CD4-positive, alpha-beta memory T cell (primary cell): ENCODE results near the gene CFAP100. TPM values are rescaled to one million over a fixed set of nuclear protein-coding genes. Genes with fewer than 3 reads are reported as not detected.

Experiments used
- CTCF ChIA-PET: fragments of 350-600 bp; sonication (Branson Sonifier 250); formaldehyde crosslinking; loops from one replicate; lab custom pipeline; 2021; ENCODE audit warnings: inconsistent platforms; ENCODE audit not compliant: partially characterized antibody; lab: Charles Lee
- POLR2A ChIA-PET: fragments of 350-600 bp; sonication (Branson Sonifier 250); formaldehyde crosslinking; loops from one replicate; lab custom pipeline; 2021; ENCODE audit not compliant: partially characterized antibody; lab: Charles Lee
- DNase-seq, 5 donors: peaks; one replicate each; pipeline versions ENCODE4 v3.0.0 to v3.0.0-alpha.2; 2020 to 2022; ENCODE audit warnings: mixed read lengths in 1 of 5
- H3K27ac ChIP-seq: one replicate; pipeline ENCODE4 v1.7.0; 2013; ENCODE audit warnings: low read depth, low read length
- H3K27me3 ChIP-seq: 2 replicates; pipeline ENCODE4 v1.7.0; 2013; ENCODE audit warnings: mild to moderate bottlenecking, low read length, moderate library complexity; ENCODE audit not compliant: insufficient read depth
- H3K36me3 ChIP-seq: 2 replicates; pipeline ENCODE4 v1.7.0; 2013; ENCODE audit warnings: mild to moderate bottlenecking, low read length, moderate library complexity; ENCODE audit not compliant: insufficient read depth
- H3K4me1 ChIP-seq: 2 replicates; pipeline ENCODE4 v1.7.0; 2013; ENCODE audit warnings: mild to moderate bottlenecking, low read length, moderate library complexity; ENCODE audit not compliant: insufficient read depth
- H3K4me3 ChIP-seq, 2 donors: one replicate each; pipeline ENCODE4 v1.7.0; 2013; ENCODE audit warnings: low read length in 2 of 2, mild to moderate bottlenecking in 1 of 2
- H3K9me3 ChIP-seq, 2 donors: one replicate each; pipeline ENCODE4 v1.7.0; 2013; ENCODE audit warnings: low read length in 2 of 2, control low read depth in 1 of 2; ENCODE audit not compliant: control insufficient read depth in 1 of 2
- H3K27ac Mint-ChIP-seq, 7 donors: one replicate each; pipeline ENCODE4 v1.8.0; 2020 to 2021; ENCODE audit warnings: mixed read lengths in 7 of 7, mild to moderate bottlenecking in 6 of 7, inconsistent platforms in 3 of 7, moderate library complexity in 3 of 7
- H3K27me3 Mint-ChIP-seq, 2 donors: one replicate each; pipeline ENCODE4 v1.8.0; 2020 to 2021; ENCODE audit warnings: mixed read lengths in 2 of 2
- H3K36me3 Mint-ChIP-seq, 2 donors: one replicate each; pipeline ENCODE4 v1.8.0; 2020 to 2021; ENCODE audit warnings: mixed read lengths in 2 of 2, inconsistent platforms in 1 of 2, mild to moderate bottlenecking in 1 of 2
- H3K4me1 Mint-ChIP-seq, 4 donors: one replicate each; pipeline ENCODE4 v1.8.0; 2020 to 2021; ENCODE audit warnings: mixed read lengths in 4 of 4, mild to moderate bottlenecking in 1 of 4
- H3K4me3 Mint-ChIP-seq, 8 donors: one replicate each; pipeline ENCODE4 v1.8.0; 2020 to 2021; ENCODE audit warnings: mixed read lengths in 8 of 8, mild to moderate bottlenecking in 7 of 8, moderate library complexity in 6 of 8, inconsistent platforms in 3 of 8
- H3K9me3 Mint-ChIP-seq, 8 donors: one replicate each; pipeline ENCODE4 v1.8.0; 2020 to 2021; ENCODE audit warnings: mixed read lengths in 8 of 8, mild to moderate bottlenecking in 5 of 8, inconsistent platforms in 3 of 8, moderate library complexity in 1 of 8
- intact Hi-C: fragments of 100-400 bp; cut with micrococcal nuclease; formaldehyde crosslinking; loops from one replicate; pipeline ENCODE4 v1.15.1; 2023
- polyA plus RNA-seq, 2 donors: library from polyadenylated mRNA; unstranded; fragments of 300-500 nt; fragmentation: Illumina TruSeq; gene quantifications; one replicate each; pipeline ENCODE4 v1.2.3, GENCODE V29; 2021
- total RNA-seq, 2 experiments: library from RNA; stranded (reverse); gene quantifications; one replicate each; pipeline ENCODE4 v1.2.3, GENCODE V29; 2021

CFAP100 gene
- total and polyA plus RNA-seq, 4 experiments from 2014 or later: not detected

DNA sequence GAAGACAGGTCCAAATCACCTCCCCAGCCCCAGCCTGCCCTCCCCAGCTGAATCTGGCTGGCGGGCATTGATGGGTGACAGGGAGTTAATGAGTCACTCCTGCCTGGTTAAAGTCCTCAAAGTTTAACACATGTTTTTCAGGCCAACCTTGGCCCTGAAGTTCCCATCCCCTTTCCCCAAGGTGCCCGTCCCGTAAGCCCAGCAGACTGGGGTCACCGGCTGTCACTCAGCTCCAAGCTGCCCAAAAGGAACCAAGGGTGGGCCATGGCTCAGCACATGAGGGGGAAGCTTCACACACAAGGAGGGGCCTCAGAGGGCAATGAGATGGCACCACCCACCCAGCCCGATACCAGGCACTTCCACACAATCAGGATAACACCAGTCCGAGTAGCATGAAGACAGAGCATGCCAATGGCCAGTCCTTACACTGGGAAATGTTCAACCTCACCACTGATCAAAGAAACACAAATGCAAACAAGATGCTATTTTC is 27.3 kb upstream of the CFAP100 start:
- intact Hi-C loops: no loop called here
- H3K9me3 ChIP-seq: no peaks in the 10 kb centered on the region
- H3K4me1 ChIP-seq: no peaks in the 10 kb centered on the region
- H3K27ac ChIP-seq: no peak overlapping the region
- no peaks in the 10 kb centered on the region for H3K36me3 ChIP-seq
- DNase-seq: no peak
- POLR2A ChIA-PET: no interaction called here
- Mint-ChIP-seq H3K36me3 (no peaks in the 10 kb centered on the region), H3K4me3 (no peak overlapping the region), H3K27ac (no peak overlapping the region), H3K27me3 (peaks cover 1% of the 10 kb centered on the region in 2 donors), H3K4me1 (no peaks in the 10 kb centered on the region), H3K9me3 (no peaks in the 10 kb centered on the region)
- CTCF ChIA-PET: no interaction called here
- H3K27me3 ChIP-seq: no peaks in the 10 kb centered on the region
- no peak overlapping the region for H3K4me3 ChIP-seq

DNA sequence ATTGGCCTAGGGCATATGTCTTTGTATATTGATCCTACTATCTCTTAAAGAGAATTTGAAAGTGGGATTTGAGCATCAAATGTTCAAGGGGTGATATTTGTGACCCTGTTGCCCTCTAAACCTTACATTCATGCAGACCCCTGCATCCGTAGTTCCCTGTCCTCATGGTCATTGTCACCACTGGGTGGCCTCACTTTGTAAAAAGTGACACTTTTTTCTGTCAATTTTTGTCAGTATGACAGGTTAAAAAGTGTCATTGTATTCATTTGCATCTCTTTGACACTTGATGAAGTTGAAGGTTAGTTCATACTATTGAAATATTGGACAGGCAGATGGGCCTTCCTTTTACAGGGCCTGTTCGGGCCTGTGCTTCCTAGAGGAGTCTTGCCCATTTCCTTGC is 25.2 kb upstream of the CFAP100 start:
- H3K27ac ChIP-seq: no peak overlapping the region
- H3K4me1 ChIP-seq: no peaks in the 10 kb centered on the region
- ChIA-PET CTCF (no interaction called here), POLR2A (no interaction called here)
- no peak overlapping the region for H3K4me3 Mint-ChIP-seq
- no peak overlapping the region for H3K4me3 ChIP-seq
- no peaks in the 10 kb centered on the region for H3K4me1 Mint-ChIP-seq
- H3K27me3 Mint-ChIP-seq: peaks cover 2% of the 10 kb centered on the region in 2 donors
- intact Hi-C loops: no loop called here
- no peaks in the 10 kb centered on the region for H3K9me3 ChIP-seq
- H3K9me3 Mint-ChIP-seq: no peaks in the 10 kb centered on the region
- no peaks in the 10 kb centered on the region for H3K36me3 ChIP-seq
- no peak overlapping the region for H3K27ac Mint-ChIP-seq
- no peaks in the 10 kb centered on the region for H3K36me3 Mint-ChIP-seq
- no peaks in the 10 kb centered on the region for H3K27me3 ChIP-seq
- DNase-seq: no peak

DNA sequence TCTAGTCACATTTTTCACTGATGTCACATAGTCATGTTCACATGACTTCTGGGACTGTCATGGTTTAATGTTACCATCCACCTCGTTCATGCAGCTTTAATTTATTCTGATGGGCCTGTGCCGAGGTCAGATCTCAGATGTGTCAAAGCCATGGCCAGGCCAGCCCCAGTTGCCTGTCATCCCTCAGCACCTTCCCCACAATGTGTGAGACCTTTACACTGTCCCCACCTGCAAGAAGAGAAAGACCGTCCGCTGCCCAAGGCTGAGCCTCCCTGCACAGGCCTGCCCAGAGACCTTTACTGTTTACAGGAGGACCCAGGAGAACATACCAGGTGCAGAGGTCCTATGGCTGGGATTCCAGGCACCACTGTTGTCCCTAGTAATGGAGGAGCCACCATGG is 24.7 kb upstream of the CFAP100 start:
- no peaks in the 10 kb centered on the region for H3K36me3 Mint-ChIP-seq
- ChIA-PET POLR2A (no interaction called here), CTCF (no interaction called here)
- Histone ChIP-seq H3K4me3 (no peak overlapping the region), H3K4me1 (no peaks in the 10 kb centered on the region), H3K27me3 (no peaks in the 10 kb centered on the region), H3K9me3 (no peaks in the 10 kb centered on the region), H3K27ac (no peak overlapping the region), H3K36me3 (no peaks in the 10 kb centered on the region)
- no peak overlapping the region for H3K4me3 Mint-ChIP-seq
- no peaks in the 10 kb centered on the region for H3K4me1 Mint-ChIP-seq
- no peak overlapping the region for H3K27ac Mint-ChIP-seq
- intact Hi-C loops: no loop called here
- H3K27me3 Mint-ChIP-seq: peaks cover 2 to 4% of the 10 kb centered on the region in 2 donors
- no peaks in the 10 kb centered on the region for H3K9me3 Mint-ChIP-seq
- no peak for DNase-seq

DNA sequence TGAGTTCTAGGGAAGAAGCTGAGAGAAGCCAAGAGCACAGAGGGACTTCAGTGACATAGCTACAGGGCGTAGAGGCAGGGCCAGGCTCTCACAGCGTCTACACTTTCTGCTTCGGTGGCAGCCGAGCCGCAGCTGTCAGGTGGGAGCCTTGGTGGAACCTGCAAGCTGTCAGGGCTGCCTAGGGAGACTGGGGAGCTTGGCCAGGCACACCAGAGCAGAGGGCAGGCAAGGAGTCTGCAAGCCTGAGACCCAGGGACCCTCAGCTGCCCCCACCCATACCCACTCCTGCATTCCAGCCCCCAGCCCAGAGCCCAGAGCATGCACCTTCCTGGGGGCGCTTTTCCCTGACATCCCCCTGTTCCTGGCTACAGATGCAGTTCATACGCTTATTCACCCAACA is 24.1 kb upstream of the CFAP100 start:
- intact Hi-C loops: no loop called here

DNA sequence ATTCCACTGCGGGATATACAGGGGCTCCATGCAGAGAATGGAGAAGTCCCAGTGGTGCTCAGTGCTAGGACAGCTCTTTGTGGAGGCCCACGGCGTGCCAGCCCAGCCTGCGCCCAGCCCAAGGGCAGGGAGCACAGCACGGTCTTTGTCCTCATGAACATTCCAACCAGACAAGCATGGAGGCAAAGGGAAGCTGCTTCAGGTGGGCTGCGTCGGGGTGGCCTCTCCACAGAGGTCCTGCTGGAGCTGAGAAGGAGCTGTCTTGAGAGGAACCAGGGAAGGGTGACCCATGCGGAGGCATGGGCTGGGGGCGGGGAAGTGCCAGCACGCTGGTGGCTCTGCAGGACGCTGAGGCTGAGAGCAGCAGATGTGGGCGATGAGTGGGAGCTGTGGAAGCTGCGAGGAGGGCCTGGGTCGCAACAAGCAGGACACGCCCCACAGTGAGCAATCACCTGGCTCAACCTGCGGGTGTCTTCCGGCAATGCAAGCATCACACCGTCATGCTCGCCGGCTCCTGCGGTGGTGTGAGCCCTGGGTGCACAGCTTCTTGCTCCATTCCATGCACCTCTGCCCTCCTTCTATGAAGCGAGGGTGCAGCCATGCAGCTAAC is 23.5 kb upstream of the CFAP100 start:
- intact Hi-C loops: no loop called here
- Mint-ChIP-seq H3K4me1 (no peaks in the 10 kb centered on the region), H3K4me3 (no peak overlapping the region), H3K36me3 (no peaks in the 10 kb centered on the region), H3K9me3 (no peaks in the 10 kb centered on the region), H3K27me3 (peaks cover 2 to 4% of the 10 kb centered on the region in 2 donors), H3K27ac (no peak overlapping the region)
- Histone ChIP-seq H3K4me3 (no peak overlapping the region), H3K27me3 (no peaks in the 10 kb centered on the region), H3K4me1 (no peaks in the 10 kb centered on the region), H3K36me3 (no peaks in the 10 kb centered on the region), H3K27ac (no peak overlapping the region), H3K9me3 (no peaks in the 10 kb centered on the region)
- DNase-seq: no peak
- ChIA-PET CTCF (no interaction called here), POLR2A (no interaction called here)

More for the DNA sequence above, 24.1 kb upstream of the CFAP100 start:
- Histone ChIP-seq H3K4me1 (no peaks in the 10 kb centered on the region), H3K27me3 (no peaks in the 10 kb centered on the region), H3K4me3 (no peak overlapping the region), H3K9me3 (no peaks in the 10 kb centered on the region), H3K36me3 (no peaks in the 10 kb centered on the region), H3K27ac (no peak overlapping the region)
- Mint-ChIP-seq H3K36me3 (no peaks in the 10 kb centered on the region), H3K27ac (no peak overlapping the region), H3K9me3 (no peaks in the 10 kb centered on the region), H3K4me3 (no peak overlapping the region), H3K4me1 (no peaks in the 10 kb centered on the region), H3K27me3 (peaks cover 2 to 4% of the 10 kb centered on the region in 2 donors)
- ChIA-PET CTCF (no interaction called here), POLR2A (no interaction called here)
- DNase-seq: no peak

DNA sequence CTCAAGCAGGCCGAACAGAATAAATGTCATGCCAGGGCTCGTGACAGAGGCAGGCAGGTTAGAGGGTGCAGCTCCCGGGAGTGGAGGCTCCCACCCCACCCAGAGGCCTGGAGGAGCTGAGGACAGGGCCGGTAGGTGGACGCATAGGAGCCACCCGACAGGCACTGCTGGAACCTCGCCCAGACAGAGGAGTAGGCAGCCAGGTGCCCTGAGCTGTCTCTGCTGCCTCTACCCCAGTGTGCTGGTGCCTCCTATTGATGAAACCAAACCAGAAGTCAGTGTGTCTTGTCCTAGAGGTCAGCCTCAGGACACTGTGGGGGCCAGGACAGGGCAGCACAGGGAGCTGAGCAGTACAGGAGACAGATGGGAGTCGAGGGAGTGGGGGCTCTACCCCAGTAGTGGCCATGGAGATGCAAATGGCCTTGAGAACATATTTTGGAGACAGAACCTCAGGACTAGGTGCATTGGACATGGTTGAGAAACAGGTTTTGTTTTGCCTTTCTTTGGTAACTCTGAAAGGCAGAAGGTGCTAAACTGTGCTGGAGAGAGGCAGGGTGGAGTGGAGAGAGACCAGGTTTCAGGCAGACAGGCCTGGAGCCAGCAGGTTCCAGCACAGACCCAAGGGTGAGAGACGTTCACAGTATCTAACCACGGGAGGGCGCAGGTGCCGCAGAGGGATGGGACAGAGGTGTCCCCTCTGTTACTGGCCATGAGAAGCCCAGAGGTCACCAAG is 22.1 kb upstream of the CFAP100 start:
- ChIA-PET POLR2A (no interaction called here), CTCF (no interaction called here)
- intact Hi-C loops: no loop called here
- Histone ChIP-seq H3K4me1 (no peaks in the 10 kb centered on the region), H3K4me3 (no peak overlapping the region), H3K9me3 (no peaks in the 10 kb centered on the region), H3K27me3 (no peaks in the 10 kb centered on the region), H3K36me3 (no peaks in the 10 kb centered on the region), H3K27ac (no peak overlapping the region)
- peaks cover 2 to 6% of the 10 kb centered on the region in 2 donors for H3K27me3 Mint-ChIP-seq
- H3K9me3 Mint-ChIP-seq: no peaks in the 10 kb centered on the region
- H3K27ac Mint-ChIP-seq: no peak overlapping the region
- H3K4me1 Mint-ChIP-seq: no peaks in the 10 kb centered on the region
- no peak overlapping the region for H3K4me3 Mint-ChIP-seq
- no peak for DNase-seq
- H3K36me3 Mint-ChIP-seq: no peaks in the 10 kb centered on the region

DNA sequence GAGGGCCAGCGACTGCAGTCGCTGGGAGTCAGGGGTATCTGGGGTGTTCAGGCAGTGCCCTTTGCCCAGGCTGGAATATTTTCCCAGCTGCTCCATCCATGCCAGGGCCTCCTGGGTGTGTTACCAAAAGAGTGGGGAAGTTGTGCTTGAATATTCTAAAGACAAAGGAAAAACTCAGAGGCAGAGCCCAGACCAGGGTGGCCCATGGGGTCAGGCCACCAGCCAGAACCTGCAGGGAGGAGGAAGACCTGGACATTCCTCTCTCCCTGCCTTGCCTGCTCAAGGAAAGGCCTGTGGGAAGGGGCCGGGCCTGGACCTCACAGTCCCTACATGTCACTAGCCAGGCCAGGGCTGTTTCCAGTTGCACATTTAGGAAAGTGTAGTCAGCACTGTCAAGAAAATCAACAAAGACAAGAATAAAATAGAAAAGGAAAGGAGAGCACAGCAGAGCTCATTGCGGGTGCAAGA is 21.5 kb upstream of the CFAP100 start:
- Mint-ChIP-seq H3K4me1 (no peaks in the 10 kb centered on the region), H3K4me3 (no peak overlapping the region), H3K9me3 (no peaks in the 10 kb centered on the region), H3K27me3 (peaks cover 3 to 6% of the 10 kb centered on the region in 2 donors), H3K36me3 (no peaks in the 10 kb centered on the region), H3K27ac (no peak overlapping the region)
- no peaks in the 10 kb centered on the region for H3K27me3 ChIP-seq
- no peak overlapping the region for H3K4me3 ChIP-seq
- H3K27ac ChIP-seq: no peak overlapping the region
- no peaks in the 10 kb centered on the region for H3K36me3 ChIP-seq
- no peaks in the 10 kb centered on the region for H3K9me3 ChIP-seq
- no peaks in the 10 kb centered on the region for H3K4me1 ChIP-seq
- ChIA-PET CTCF (no interaction called here), POLR2A (no interaction called here)
- no peak for DNase-seq
- intact Hi-C loops: no loop called here
